Skin of body (tissue), 2 donors: ENCODE results near the gene ITGAL. TPM values are rescaled to one million over a fixed set of nuclear protein-coding genes. Genes with fewer than 3 reads are reported as not detected.
A peak's percentile ranks its signal among the peaks of the same experiment; 100 is the strongest.
"Not testable (repeated sequence)": the region's sequence is repeated elsewhere in the genome, so short reads cannot be mapped to it uniquely, and the experiment has no call there.

Source experiments
- DNase-seq: peaks from one replicate; lab custom pipeline; 2025; lab: John Stamatoyannopoulos, UW
- total RNA-seq: library from RNA; depleted of rRNA; stranded (reverse); fragments of >200 nt; gene quantifications from one replicate; pipeline ENCODE4 v1.2.3, GENCODE V29; 2014

ITGAL gene
- total RNA-seq: 6.1 TPM

DNA sequence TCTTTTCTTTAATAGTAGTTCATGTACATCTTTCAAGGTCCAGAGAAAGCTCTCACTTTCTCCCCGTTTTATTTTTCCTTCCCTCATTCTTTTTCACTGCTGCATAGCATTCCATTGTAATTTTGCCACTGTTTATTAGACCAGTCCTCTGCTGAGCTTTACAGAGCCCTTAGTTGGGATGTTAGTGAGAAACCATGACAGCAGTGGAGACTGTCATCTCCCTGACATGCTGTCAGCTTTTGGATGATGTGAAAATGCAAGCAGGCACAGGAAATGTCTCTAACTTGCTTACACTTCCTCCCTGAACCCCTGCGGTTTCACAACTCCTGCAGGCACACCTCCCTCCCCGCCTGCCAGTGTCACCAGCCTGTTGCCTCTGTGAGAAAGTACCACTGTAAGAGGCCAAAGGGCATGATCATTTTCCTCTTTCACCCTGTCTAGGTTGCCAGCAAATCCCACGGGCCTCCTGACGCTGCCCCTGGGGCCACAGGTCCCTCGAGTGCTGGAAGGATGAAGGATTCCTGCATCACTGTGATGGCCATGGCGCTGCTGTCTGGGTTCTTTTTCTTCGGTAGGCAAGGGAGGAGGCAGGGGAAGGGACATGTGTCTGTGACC is at the start of gene ITGAL:
TSS of gene ITGAL (plus strand) at position 415 of the 615 bp plus-strand sequence. CDS start at position 511, 96 bp downstream.
- DNase-seq: no peak

DNA sequence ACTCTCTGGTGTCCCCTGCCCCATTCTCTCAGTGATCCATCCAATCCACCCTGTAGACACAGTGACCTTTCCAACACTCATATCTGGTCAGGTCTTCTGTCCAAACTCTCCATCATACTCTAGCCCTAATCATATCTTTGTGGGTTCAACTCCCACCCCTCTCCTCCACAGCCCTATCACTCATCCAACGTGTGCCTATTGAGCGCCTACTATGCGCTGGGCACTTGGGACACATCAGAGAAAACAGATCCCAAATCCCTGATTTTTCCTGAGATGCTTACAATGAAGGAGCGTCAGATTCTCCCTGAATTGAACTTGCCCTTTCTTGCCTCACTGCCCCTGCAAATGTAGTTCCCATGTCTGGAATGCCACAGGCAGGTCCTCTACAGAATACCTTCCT is 44.5 kb upstream of the ITGAL start:
- DNase-seq: no peak

DNA sequence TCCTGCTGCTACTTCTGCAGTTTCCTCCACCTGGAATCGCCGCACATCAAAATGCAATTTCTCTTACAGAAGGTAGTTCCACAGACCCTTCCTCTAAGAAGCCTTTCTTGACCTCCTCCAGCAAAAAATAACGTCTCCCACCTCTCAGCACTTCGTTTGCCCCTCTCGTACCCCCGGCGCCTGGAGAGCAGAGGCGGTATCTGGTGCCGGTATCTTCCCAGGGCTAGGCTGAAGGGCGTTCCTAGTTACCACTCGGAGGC is 43.2 kb upstream of the ITGAL start:
- no peak for DNase-seq

DNA sequence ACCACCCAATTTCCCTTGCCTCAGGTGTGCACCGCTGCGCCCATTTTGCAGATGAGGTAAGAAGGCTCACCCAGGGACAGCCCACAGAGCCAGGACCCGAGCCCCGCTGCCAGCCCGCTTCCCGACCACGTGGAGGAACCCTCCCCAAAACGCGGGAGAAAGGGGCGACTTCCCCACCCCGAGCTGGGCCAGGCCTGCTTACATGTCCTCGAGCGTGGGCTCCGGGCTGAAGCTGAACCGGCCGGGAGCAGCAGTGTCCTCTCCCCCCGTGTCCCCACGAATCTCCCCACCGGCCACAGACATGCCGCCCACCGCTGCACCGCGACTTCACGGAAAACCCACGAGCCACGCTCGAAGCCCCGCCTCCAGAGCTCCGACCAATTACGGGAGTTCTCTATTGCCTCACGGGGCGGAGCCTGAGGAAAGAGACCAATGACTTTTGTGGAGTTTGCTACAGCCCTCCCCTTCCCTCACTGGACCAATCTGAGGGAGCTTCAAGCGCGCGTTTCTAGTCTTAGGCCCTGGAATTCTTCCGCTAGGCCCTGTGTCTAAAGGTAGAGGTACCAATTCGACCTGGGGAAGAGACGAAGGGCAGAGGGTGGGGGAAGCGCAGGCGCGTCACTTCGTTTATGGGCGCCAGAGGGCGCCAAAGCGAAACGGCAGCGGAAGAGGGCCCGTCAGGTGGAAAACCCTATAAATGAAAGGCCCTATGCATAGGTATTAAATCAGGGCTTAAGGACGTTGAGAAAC is 42.7 kb upstream of the ITGAL start, which contains the start of gene DCTPP1:
TSS of gene DCTPP1 (minus strand) at position 353 of the 750 bp plus-strand sequence. CDS start at position 303, 50 bp downstream.
- peak; percentile 96 for DNase-seq

DNA sequence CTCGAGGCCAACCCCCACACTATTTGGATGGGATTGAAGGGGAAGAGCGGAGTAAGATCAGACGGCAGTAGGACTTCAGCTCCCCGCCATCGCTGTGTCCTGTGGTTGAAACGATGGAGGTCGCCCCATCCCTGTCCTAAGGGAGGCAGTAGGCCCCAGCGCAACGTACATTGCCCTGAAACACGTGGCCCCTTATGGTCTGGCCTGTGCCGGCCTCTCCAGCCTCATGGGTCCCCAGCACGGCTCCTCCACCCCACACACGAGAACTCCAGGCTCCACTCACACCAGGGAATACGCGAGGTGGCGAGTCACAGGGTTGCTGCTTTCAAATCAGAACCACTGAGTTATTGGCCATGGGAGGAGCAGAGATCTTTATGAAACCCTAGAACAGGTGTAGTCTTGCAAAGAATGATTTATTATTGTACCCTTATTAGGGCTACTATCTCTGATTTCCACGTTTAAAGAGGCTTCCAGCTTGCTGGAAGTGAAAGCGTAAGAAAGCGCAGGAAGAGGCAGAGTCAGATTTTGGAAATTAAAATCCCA is 42.0 kb upstream of the ITGAL start:
- DNase-seq: no peak

DNA sequence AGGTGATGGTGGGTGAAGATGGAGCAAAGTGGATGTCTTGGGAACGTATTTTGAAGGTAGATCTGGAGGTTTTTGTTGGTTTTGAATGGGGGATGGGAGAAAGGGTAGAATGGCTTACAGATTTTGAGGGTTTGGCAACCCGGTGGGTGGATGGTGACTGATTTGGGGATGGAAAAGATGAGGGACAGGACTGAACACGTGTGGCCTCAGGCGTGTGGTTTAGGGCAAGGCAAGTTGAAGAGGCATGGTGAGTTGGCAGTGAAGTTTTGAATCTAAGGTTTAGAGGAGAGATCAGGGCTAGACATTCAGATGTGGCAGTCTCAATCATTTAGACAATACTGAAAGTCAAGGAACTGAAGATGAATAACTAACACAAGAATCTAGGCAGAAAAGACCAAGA is 37.7 kb upstream of the ITGAL start:
- no peak for DNase-seq

DNA sequence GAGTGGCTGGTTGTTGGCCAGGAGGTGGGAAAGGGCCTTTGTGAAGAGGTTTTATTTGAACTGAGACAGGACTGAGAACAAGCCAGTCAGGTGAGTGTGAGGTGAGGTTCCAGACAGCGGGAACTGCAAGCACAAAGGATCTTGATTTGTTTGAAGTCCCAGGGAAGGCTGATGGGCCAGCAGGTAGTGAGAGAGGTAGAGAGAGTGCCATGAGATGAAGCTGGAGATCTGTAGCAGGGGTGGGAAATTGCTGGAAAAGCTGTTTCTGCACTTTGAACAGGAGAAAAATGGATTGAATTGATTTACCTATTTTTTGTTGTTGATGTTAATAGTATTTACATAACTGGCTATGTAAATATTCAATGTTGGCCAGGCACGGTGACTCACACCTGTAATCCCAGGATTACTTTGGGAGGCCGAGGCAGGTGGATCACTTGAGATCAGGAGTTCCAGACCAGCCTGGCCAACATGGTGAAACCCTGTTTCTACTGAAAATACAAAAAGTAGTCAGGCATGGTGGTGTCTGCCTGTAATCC is 35.0 kb upstream of the ITGAL start:
- no peak for DNase-seq

DNA sequence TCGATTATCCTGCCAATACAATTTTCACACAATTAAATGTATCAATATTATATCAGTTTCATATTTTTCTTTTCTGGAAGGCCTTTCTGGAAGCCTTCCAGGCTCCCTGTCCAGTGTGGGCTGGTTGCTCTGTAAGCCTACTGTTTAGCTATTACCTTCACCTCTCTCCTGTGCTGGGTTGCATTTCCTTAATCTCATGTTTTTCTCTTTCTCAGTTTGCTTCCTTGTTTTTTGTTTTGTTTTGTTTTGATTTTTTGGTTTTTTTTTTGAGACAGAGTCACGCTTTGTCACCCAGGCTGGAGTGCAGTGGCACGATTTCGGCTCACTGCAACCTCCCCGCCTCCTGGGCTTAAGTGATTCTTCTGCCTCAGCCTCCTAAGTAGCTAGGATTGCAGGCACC is 33.7 kb upstream of the ITGAL start:
- DNase-seq: no peak

DNA sequence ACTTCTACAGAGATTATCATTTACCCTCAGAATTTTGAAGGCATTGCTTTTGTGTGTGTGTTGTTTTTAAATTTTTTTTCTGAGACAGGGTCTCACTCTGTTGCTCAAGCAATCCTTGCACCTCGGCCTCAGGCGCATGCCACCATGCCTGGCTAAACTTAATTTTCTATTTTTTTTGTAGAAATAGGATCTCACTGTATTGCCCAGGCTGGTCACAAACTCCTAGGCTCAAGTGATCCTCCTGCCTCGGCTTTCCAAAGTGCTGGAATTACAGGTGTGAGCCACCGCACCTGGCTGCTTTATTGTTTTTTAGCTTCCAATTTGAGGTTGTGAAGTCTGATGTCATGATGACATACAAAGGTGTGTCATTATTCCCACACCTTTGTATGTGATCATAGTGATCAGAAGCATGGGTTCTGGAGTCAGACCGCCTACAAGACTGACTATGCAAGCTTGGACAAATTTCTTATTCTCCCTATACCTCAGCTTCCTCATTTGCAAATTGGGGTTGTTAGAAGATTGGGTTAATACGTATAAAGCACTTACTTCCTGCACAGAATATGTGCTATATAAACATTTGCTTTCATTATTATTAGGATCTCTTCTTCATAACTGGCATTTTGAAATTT is 32.7 kb upstream of the ITGAL start:
- no peak for DNase-seq

DNA sequence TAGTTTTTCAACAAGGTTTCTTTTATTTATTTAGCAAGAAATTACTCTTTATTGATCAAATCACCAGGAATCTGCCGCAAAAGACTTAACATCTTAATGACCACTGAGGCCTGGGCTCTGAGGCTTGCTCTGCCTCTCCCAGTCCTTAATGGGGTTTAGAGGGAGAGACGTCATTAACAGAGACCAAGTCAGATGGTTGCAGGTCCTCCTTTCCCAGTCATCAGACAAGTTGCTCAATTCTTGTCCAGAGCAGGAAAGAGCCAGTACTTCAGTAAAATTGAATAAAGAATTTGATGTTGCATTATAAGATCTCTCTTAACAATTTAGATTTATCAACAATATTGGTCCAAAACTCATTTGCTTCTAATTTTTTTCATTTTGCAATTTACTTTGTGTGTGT is 28.9 kb upstream of the ITGAL start:
- DNase-seq: no peak

DNA sequence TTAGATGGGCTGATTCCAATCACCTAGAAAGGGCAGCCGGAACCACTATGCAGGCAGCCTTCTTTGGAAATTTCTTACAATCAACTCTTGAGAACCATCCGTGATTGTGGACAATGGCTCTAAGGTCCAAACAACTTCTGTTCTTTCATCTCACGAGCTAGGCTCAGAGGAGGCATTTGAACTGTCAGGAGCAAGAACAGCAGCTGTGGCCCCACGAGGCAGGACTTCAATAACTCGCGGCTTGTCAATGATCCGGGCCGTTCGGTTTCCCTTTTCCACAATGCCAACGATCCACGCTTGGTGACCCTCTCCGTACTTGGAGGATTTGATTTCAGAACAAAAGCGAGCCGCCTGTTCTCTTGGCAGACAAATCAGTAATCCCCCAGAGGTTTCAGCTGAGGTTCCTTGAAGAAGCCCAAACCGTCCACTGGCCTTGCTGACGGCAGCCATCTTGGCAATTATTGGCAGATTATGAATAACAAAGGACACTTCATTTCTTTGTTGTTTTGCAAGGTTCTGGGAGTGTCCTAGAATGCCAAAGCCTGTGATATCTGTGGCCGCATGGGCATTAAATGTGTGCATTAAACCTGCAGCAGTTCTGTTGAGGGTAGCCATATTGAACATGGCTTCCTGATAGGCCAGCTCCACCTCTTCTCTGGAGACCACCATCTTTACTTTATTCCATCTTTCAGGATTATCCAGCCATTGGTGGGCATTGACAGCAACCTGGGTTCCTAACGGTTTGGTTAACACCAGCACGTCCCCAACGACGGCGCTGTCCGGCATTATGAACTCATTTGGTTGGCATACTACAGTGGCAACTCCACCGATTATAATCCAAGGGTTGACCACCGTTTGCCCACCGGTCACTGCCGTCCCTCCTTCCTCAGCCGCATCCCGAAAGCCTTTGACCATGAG is 28.1 kb upstream of the ITGAL start:
- DNase-seq: no peak

DNA sequence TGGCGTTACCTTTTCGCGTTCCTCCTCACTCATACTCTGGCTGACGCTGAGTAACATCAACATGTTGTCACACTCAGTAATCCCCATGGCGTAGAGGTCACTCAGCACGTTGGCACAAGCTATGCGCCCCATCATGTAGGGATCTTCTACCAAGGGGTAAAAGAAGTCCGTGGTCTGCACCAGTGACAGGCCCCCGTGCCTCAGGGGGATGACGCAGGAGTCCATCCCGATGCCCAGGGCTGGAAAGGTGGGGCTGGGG is 27.5 kb upstream of the ITGAL start:
- no peak for DNase-seq

DNA sequence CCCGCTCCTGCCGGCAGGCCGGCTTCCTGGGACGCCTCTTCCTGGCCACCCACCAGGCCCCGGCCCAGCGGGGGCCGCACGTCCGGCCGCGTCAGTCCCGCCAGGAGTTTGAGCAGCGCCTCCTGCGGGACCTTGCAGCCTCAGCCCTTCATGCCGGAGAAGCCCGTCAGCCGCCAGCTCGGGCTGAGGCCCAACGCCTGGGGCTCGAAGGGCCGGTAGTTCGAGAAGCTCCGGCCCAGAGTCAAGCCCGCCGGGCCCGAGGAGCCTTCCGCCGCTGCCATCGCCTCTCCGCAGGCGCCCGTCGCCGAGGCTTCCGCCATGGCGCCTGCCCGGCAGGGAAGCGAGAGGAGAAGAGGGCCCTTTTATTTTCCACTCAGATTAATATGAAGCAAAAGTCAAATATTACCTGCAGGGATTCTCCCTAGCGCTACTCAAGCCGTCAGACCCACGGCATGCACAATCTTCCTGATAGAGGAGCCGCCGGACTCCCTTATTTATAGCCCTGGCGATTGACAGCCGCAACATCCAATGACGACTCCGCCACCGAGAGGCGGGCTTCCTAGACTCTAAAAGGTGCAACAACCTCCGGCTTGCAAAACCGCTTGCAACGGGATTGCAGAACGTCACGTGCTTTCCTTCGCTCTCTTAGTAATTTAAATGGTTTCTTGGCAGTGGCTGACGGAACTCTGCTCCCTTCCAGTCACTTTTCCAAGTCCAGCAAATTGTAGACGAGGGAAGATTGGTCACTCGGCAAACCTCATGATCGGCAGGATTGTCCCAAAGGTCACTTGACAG is 26.9 kb upstream of the ITGAL start, which contains the start of gene SEPHS2:
TSS of gene SEPHS2 (minus strand) at position 467 of the 795 bp plus-strand sequence. CDS start at position 320, 147 bp downstream.
- peak; percentile 84 for DNase-seq

DNA sequence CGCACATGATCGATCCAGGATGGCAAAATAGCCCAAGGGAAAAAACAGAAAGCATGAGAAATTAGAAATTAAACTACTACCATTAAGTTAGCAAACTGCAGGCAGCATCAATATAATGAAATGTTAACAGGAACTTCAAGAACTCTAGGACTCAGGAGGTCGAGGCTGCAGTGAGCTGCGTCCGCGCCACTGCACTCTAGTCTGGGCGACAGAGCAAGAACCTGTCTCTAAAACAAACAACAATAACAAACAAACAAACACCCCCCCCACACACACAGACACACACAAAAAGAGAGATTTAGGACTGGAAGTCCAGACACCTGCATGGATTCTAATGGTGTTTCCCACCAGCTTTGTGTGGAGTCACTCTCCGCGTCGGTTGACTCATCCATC is 26.3 kb upstream of the ITGAL start:
- no peak for DNase-seq

DNA sequence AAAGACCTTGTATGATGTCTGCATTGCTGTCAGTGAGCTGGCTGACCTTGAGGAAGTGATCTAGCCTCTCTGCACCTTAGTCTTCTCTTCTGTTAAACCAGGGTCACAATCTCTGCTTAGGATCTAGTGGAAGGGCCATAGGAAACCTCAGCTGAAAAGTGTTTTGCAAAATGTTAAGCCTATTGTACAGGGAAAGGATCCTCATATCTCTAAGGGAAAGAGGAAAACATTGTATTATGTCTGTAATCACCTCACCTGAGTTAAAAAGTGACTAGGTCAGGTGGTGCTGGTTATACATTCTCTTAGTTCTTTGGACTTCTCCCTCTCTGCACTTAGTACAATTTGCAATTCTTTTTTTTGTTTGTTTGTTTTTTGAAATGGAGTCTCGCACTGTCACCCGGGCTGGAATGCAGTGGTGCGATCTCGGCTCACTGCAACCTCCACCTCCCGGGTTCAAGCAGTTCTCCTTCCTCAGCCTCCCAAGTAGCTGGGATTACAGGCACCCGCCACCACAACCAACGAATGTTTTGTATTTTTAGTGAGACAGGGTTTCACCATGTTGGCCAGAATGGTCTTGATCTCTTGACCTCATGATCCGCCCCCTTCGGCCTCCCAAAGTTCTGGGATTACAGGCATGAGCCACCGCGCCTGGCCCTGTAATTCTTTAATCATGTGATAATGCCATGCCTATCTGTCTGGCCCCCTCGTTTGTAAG is 24.9 kb upstream of the ITGAL start:
- no peak for DNase-seq

DNA sequence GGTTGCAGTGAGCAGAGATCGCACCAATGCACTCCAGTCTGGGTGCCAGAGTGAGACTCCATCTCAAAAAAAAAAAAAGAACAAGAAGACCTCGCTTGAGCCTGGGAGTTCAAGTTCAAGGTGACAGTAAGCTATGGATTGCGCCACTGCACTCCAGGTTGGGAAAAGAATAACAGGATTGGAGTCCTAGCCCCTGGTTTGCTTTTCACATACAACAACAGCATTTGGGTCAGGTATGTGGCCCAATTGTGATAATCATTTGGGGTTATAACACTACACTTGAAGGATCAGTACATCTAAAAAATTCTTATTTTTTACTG is 23.5 kb upstream of the ITGAL start:
- DNase-seq: no peak

DNA sequence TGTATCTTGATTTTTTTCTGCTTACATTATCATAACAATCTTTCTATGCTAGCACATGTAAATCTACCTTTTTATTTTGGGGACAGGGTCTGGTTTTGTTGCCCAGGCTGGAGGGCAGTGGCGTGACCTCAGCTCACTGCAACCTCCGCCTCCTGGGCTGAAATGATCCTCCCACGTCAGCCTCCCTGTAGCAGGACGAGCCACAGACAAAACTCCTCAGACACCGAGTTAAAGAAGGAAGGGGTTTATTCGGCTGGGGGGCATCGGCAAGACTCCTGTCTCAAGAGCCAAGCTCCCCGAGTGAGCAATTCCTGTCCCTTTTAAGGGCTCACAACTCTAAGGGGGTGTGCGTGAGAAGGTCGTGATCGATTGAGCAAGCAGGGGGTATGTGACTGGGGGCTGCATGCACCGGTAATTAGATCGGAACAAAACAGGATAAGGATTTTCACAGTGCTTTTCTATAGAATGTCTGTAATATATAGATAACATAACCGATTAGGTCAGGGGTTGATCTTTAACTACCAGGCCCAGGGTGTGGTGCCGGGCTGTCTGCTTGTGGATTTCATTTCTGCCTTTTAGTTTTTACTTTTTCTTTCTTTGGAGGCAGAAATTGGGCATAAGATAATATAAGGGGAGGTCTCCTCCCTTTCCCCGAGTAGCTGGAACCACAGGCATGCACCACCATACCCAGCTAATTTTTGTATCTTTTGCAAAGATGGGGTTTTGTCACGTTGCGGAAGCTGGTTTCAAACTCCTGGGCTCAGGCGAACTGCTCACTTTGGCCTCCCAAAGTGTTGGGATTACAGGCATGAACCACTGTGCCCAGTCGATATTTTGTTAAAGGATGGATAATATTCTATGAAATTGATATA is 19.6 kb upstream of the ITGAL start:
- DNase-seq: not testable (repeated sequence)

DNA sequence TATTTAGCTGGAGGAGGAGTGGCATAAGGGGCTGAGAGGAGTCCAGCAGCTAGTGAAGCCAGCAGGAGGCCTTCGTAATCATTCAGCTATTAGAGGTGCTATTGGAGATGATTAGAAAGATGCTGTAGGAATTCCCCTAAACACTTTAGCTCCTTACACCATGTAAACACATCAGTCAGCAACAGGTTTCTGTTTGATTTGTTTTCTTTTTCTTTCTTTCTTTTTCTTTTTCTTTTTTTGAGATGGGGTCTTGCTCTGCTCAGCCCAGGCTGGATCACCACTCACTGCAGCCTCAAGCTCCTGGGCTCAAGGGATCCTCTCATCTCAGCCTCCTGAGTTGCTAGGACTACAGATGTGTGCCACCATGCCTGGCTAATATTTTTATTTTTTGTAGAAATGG is 16.2 kb upstream of the ITGAL start:
- no peak for DNase-seq

DNA sequence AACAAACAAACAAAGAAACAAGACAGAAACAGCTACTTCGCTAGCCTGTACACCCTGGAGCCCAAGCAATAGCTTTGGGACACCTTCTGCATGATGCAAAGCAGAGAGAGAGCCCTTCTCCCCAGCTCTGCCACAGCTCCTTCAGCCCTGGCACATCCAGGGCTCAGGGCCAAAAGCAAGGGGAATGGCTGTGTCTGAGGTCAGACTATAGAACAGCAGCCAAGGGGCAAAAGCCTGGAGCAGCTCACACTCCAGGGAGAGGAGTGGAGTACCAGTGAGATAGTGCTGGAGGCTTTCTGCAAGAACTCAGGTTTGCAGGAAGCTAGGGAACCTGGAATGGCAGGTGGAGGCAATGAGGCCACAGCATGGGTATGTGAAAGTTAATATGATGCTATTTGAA is 15.3 kb upstream of the ITGAL start:
- no peak for DNase-seq
